ENCODE measurements around the gene XCL2. TPM values are rescaled to one million over a fixed set of nuclear protein-coding genes. Genes with fewer than 3 reads are reported as not detected.

XCL2 gene
- total and polyA plus RNA-seq, 8 donors = 0.23 to 0.52 TPM; not detected in 6

GRCh38 chr1:168556647-168557046 is 12.8 kb upstream of the XCL2 start:
- H3K27me3 ChIP-seq = no peaks in the 10 kb centered on the region
- intact Hi-C loops (cut with DNase I) = no loop called here
- no peak overlapping the region for H3K4me3 ChIP-seq
- no peak overlapping the region for H3K27ac ChIP-seq
- H3K4me1 ChIP-seq = peaks cover 0 to 7% (median 5%) of the 10 kb centered on the region in 3 donors
- H3K9me3 ChIP-seq = no peaks in the 10 kb centered on the region
- DNase-seq (no peak), ATAC-seq (no peak), FAIRE-seq (no peak)
- no peaks in the 10 kb centered on the region for H3K36me3 ChIP-seq
- TF ChIP-seq CTCF (IDR thresholded peaks at IDR 0.05) = no peak

DNA sequence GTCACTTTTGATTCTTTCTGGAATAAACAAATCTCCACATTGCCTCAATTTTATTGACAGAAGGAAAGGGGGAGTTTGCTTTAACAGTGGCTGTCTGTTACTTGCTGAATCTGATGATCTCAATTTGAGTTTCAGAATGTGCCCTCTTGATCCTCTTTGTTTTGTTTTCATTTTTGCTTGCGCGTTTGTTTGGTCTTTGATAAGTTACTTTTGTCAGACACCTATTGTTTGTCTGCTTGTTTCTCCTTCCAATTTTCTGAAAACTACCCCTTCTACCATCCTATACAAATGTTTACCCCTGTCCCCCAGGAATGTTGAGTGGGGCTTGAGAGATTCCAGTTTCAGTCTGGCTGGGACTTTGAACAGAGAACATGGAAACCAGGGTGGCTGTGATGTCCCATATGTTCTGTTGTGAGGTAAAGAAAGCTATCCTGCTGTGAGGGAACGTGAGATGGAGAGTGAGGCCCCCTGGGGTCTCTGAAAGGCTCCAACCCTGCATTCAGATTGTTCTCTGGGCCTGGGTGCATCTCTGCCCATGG is 11.8 kb upstream of the XCL2 start:
- ATAC-seq = no peak
- no peaks in the 10 kb centered on the region for H3K27me3 ChIP-seq
- 80 to 82% methylated on average over 3 of the region's 3 CpGs for WGBS, 2 donors
- intact Hi-C loops (cut with DNase I) = no loop called here
- H3K9me3 ChIP-seq = no peaks in the 10 kb centered on the region
- no peaks in the 10 kb centered on the region for H3K36me3 ChIP-seq
- H3K4me3 ChIP-seq = no peak overlapping the region
- DNase-seq = no peak
- no peak for FAIRE-seq
- TF ChIP-seq CTCF (IDR thresholded peaks at IDR 0.05) = no peak
- H3K27ac ChIP-seq = no peak overlapping the region
- H3K4me1 ChIP-seq = peaks cover 0 to 16% (median 8%) of the 10 kb centered on the region in 3 donors

GRCh38 chr1:168554603-168555483 is 11.0 kb upstream of the XCL2 start:
- no peak for DNase-seq
- no peak overlapping the region for H3K27ac ChIP-seq
- intact Hi-C loops (cut with DNase I) = no loop called here
- H3K4me3 ChIP-seq = no peak overlapping the region
- no peak for TF ChIP-seq CTCF (IDR thresholded peaks at IDR 0.05)
- 87 to 91% methylated on average over 5 of the region's 5 CpGs for whole genome bisulfite sequencing, 2 donors
- H3K9me3 ChIP-seq = no peaks in the 10 kb centered on the region
- no peak for FAIRE-seq
- H3K27me3 ChIP-seq = no peaks in the 10 kb centered on the region
- H3K36me3 ChIP-seq = no peaks in the 10 kb centered on the region
- peaks cover 0 to 16% (median 8%) of the 10 kb centered on the region in 3 donors for H3K4me1 ChIP-seq
- no peak for ATAC-seq

- DNase-seq (no peak), FAIRE-seq (no peak), ATAC-seq (no peak)
- WGBS, 2 donors = 66 to 78% methylated on average over 5 of the region's 5 CpGs
- intact Hi-C loops (cut with DNase I) = no loop called here
- Histone ChIP-seq H3K36me3 (no peaks in the 10 kb centered on the region), H3K27ac (no peak overlapping the region), H3K9me3 (no peaks in the 10 kb centered on the region), H3K27me3 (no peaks in the 10 kb centered on the region), H3K4me1 (peaks cover 0 to 16% (median 8%) of the 10 kb centered on the region in 3 donors), H3K4me3 (no peak overlapping the region)
- no peak for TF ChIP-seq CTCF (IDR thresholded peaks at IDR 0.05)
Measured at GRCh38 chr1:168553680-168554553, 10.1 kb upstream of the XCL2 start.

All from pancreas (tissue), 10 donors.